Caco-2 (cell line): ENCODE measurements around the gene WNT3A. TPM values are rescaled to one million over a fixed set of nuclear protein-coding genes. Genes with fewer than 3 reads are reported as not detected.

Source experiments
- BruUV-seq: library from RNA; stranded (reverse); fragments of 400-500 nt; replicated peaks from 2 replicates; lab custom pipeline; 2021; lab: Mats Ljungman, UMichigan
- CTCF ChIA-PET: fragments of 300-600 bp; sonication (Branson Sonifier 250); formaldehyde crosslinking; loops from one replicate; lab custom pipeline; 2022; ENCODE audit warnings: antibody characterized with exemption; lab: Charles Lee
- POLR2A ChIA-PET: fragments of 300-600 bp; sonication (Branson Sonifier 250); formaldehyde crosslinking; loops from one replicate; lab custom pipeline; 2022; ENCODE audit warnings: antibody characterized with exemption; lab: Charles Lee
- DNase-seq, 2 experiments: peaks; one replicate each; pipeline versions ENCODE4 v3.0.0 to v3.0.0-alpha.2; 2020 to 2022
- H3K27me3 ChIP-seq: replicated peaks from 2 replicates; pipeline ENCODE4 v1.6.0; 2011; ENCODE audit warnings: low read length; ENCODE audit not compliant: control insufficient read depth, insufficient read depth
- H3K36me3 ChIP-seq: 2 replicates; pipeline ENCODE4 v1.5.1; 2011; ENCODE audit warnings: low read length; ENCODE audit not compliant: control insufficient read depth, insufficient read depth
- H3K4me1 ChIP-seq: fragments of 250-450 bp; sonication (Bioruptor Pico); 2 replicates; pipeline ENCODE4 v1.5.1; 2020; ENCODE audit warnings: mild to moderate bottlenecking
- H3K4me3 ChIP-seq: 2 replicates; pipeline ENCODE4 v1.5.1; 2011; ENCODE audit warnings: low read depth, mild to moderate bottlenecking, control low read depth, low read length
- H3K9me3 ChIP-seq: fragments of 250-450 bp; sonication (Bioruptor Pico); 2 replicates; pipeline ENCODE4 v1.5.1; 2020; ENCODE audit warnings: mild to moderate bottlenecking, moderate library complexity
- H3K27ac Mint-ChIP-seq: one replicate; pipeline ENCODE4 v1.8.0; 2022; ENCODE audit warnings: mixed read lengths; ENCODE audit not compliant: unreplicated experiment
- H3K27me3 Mint-ChIP-seq: one replicate; pipeline ENCODE4 v1.8.0; 2022; ENCODE audit warnings: mixed read lengths; ENCODE audit not compliant: insufficient read depth, unreplicated experiment
- H3K36me3 Mint-ChIP-seq: one replicate; pipeline ENCODE4 v1.8.0; 2022; ENCODE audit warnings: mild to moderate bottlenecking, mixed read lengths; ENCODE audit not compliant: insufficient read depth, unreplicated experiment
- H3K4me1 Mint-ChIP-seq: one replicate; pipeline ENCODE4 v1.8.0; 2022; ENCODE audit warnings: low read depth, mixed read lengths; ENCODE audit not compliant: unreplicated experiment
- H3K4me3 Mint-ChIP-seq: one replicate; pipeline ENCODE4 v1.8.0; 2022; ENCODE audit warnings: mild to moderate bottlenecking, moderate library complexity, mixed read lengths; ENCODE audit not compliant: unreplicated experiment
- H3K9me3 Mint-ChIP-seq: one replicate; pipeline ENCODE4 v1.8.0; 2022; ENCODE audit warnings: mixed read lengths; ENCODE audit not compliant: unreplicated experiment
- intact Hi-C: fragments of 100-400 bp; cut with micrococcal nuclease; formaldehyde crosslinking; loops from one replicate; pipeline ENCODE4 v1.10.0; 2022; ENCODE audit not compliant: unreplicated experiment
- total RNA-seq: library from RNA; stranded (reverse); gene quantifications from 2 replicates; pipeline ENCODE4 v1.2.3, GENCODE V29; 2022
- TF ChIP-seq, protein P1 (sequence below), 2 experiments: fragments of 200-600 bp in 1 of 2; IDR thresholded peaks; 1 replicate in 1 of 2; 2 replicates in 1 of 2; pipeline versions ENCODE4 v1.5.1 to v1.8.0; 2011 to 2022; ENCODE audit warnings: antibody characterized with exemption in 1 of 2, control low read depth in 1 of 2, inconsistent platforms in 1 of 2, low read depth in 1 of 2, low read length in 1 of 2, mild to moderate bottlenecking in 1 of 2, moderate library complexity in 1 of 2; ENCODE audit not compliant: insufficient read depth in 1 of 2, severe bottlenecking in 1 of 2, unreplicated experiment in 1 of 2

WNT3A gene
- total RNA-seq, 1 experiment from 2014 or later, result 0.09 TPM

- no peaks in the 10 kb centered on the region for H3K4me1 Mint-ChIP-seq
- ChIA-PET CTCF (no interaction called here), POLR2A (no interaction called here)
- Histone ChIP-seq H3K9me3 (no peaks in the 10 kb centered on the region), H3K27me3 (no peaks in the 10 kb centered on the region), H3K4me3 (no peak overlapping the region), H3K4me1 (no peaks in the 10 kb centered on the region), H3K36me3 (no peaks in the 10 kb centered on the region)
- DNase-seq, result no peak
- H3K36me3 Mint-ChIP-seq, result no peaks in the 10 kb centered on the region
- TF ChIP-seq, protein P1, sequence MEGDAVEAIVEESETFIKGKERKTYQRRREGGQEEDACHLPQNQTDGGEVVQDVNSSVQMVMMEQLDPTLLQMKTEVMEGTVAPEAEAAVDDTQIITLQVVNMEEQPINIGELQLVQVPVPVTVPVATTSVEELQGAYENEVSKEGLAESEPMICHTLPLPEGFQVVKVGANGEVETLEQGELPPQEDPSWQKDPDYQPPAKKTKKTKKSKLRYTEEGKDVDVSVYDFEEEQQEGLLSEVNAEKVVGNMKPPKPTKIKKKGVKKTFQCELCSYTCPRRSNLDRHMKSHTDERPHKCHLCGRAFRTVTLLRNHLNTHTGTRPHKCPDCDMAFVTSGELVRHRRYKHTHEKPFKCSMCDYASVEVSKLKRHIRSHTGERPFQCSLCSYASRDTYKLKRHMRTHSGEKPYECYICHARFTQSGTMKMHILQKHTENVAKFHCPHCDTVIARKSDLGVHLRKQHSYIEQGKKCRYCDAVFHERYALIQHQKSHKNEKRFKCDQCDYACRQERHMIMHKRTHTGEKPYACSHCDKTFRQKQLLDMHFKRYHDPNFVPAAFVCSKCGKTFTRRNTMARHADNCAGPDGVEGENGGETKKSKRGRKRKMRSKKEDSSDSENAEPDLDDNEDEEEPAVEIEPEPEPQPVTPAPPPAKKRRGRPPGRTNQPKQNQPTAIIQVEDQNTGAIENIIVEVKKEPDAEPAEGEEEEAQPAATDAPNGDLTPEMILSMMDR (IDR thresholded peaks at IDR 0.05; ENCODE audit: insufficient read depth in 1 of 2, low read depth in 1 of 2, low read length in 1 of 2, severe bottlenecking in 1 of 2, unreplicated experiment in 1 of 2), result no peak
- H3K27ac Mint-ChIP-seq, result no peak overlapping the region
- intact Hi-C loops, result no loop called here
- H3K4me3 Mint-ChIP-seq, result no peak overlapping the region
- BruUV-seq, result no TSS peak
- no peaks in the 10 kb centered on the region for H3K9me3 Mint-ChIP-seq
- H3K27me3 Mint-ChIP-seq, result peaks cover 6% of the 10 kb centered on the region
These were observed 58.9 kb downstream of the WNT3A start for GRCh38 chr1:228065543-228066347.

- no peak overlapping the region for H3K4me3 ChIP-seq
- intact Hi-C loops, result no loop called here
- H3K9me3 ChIP-seq, result no peaks in the 10 kb centered on the region
- H3K36me3 ChIP-seq, result no peaks in the 10 kb centered on the region
- Mint-ChIP-seq H3K27me3 (peaks cover 6% of the 10 kb centered on the region), H3K9me3 (no peaks in the 10 kb centered on the region), H3K27ac (no peak overlapping the region), H3K4me3 (no peak overlapping the region), H3K4me1 (no peaks in the 10 kb centered on the region), H3K36me3 (no peaks in the 10 kb centered on the region)
- TF ChIP-seq, protein P1 (IDR thresholded peaks at IDR 0.05; ENCODE audit: insufficient read depth in 1 of 2, low read depth in 1 of 2, low read length in 1 of 2, severe bottlenecking in 1 of 2, unreplicated experiment in 1 of 2), result no peak
- BruUV-seq, result no TSS peak
- H3K4me1 ChIP-seq, result no peaks in the 10 kb centered on the region
- POLR2A ChIA-PET, result no interaction called here
- DNase-seq, result no peak
- CTCF ChIA-PET, result no interaction called here
- H3K27me3 ChIP-seq, result no peaks in the 10 kb centered on the region
These were observed 59.6 kb downstream of the WNT3A start for GRCh38 chr1:228066416-228066815.

- Mint-ChIP-seq H3K9me3 (no peaks in the 10 kb centered on the region), H3K4me3 (no peak overlapping the region), H3K36me3 (no peaks in the 10 kb centered on the region), H3K27me3 (peaks cover 6% of the 10 kb centered on the region), H3K27ac (no peak overlapping the region), H3K4me1 (no peaks in the 10 kb centered on the region)
- intact Hi-C loops, result no loop called here
- no peaks in the 10 kb centered on the region for H3K9me3 ChIP-seq
- no peaks in the 10 kb centered on the region for H3K4me1 ChIP-seq
- ChIA-PET POLR2A (no interaction called here), CTCF (no interaction called here)
- no peak for DNase-seq
- BruUV-seq, result no TSS peak
- TF ChIP-seq, protein P1 (IDR thresholded peaks at IDR 0.05; ENCODE audit: insufficient read depth in 1 of 2, low read depth in 1 of 2, low read length in 1 of 2, severe bottlenecking in 1 of 2, unreplicated experiment in 1 of 2), result no peak
- no peak overlapping the region for H3K4me3 ChIP-seq
- no peaks in the 10 kb centered on the region for H3K27me3 ChIP-seq
- H3K36me3 ChIP-seq, result no peaks in the 10 kb centered on the region
These were observed 60.3 kb downstream of the WNT3A start for GRCh38 chr1:228066891-228067654.
